Measurements from ENCODE around the gene ROM1. TPM values are rescaled to one million over a fixed set of nuclear protein-coding genes. Genes with fewer than 3 reads are reported as not detected.
"Not testable (repeated sequence)": the region's sequence is repeated elsewhere in the genome, so short reads cannot be mapped to it uniquely, and the experiment has no call there.

ROM1 gene
- total and polyA plus RNA-seq, 7 experiments from 2014 or later: 0.51 to 2.4 (median 1.8) TPM; not detected in 1

- Histone ChIP-seq H3K4me1 (ENCODE audit: control insufficient read depth in 2 of 2, insufficient read depth in 2 of 2, low read length in 2 of 2) (peaks cover 8 to 11% of the 10 kb centered on the region in 2 donors), H3K36me3 (ENCODE audit: control insufficient read depth in 2 of 3, insufficient read depth in 3 of 3, low read length in 3 of 3) (peaks cover 9 to 71% (median 13%) of the 10 kb centered on the region in 3 experiments), H3K27ac (ENCODE audit: low read depth, low read length) (peak overlapping the region; percentile 88)
- ChIA-PET POLR2A (interaction anchor here (0.6 to 8.1 kb wide), 6 partner anchors 15 to 271 kb away, joined by 3 to 92 read pairs (median 4); partner anchors contain the start of genes HNRNPUL2, MTA2 and TUT1), CTCF (interaction anchor here (1.9 kb wide), 1 partner anchor 10 kb away, joined by 9 read pairs; no protein-coding TSS in a partner anchor)
- H3K4me3 ChIP-seq (ENCODE audit: low read length); H3K27me3 ChIP-seq (ENCODE audit: control insufficient read depth in 2 of 2, insufficient read depth in 2 of 2, low read length in 2 of 2); H3K9me3 Mint-ChIP-seq; H3K9me3 ChIP-seq (ENCODE audit: control insufficient read depth in 2 of 3, low read length in 3 of 3); ATAC-seq; H3K27me3 Mint-ChIP-seq; DNase-seq: not testable (repeated sequence)
- peak overlapping the region in 9 of 10 donors; percentile 0 to 100 (median 39) for H3K4me3 Mint-ChIP-seq
- H3K36me3 Mint-ChIP-seq: peaks cover 16 to 39% (median 37%) of the 10 kb centered on the region in 5 donors
- intact Hi-C loops (cut with micrococcal nuclease): loop anchor here in 1 of 2 donors (5.0 kb wide), 1 partner anchor 286 kb away; no protein-coding TSS in a partner anchor
- peak overlapping the region; percentile 38 to 98 (median 81) for H3K27ac Mint-ChIP-seq
- peaks cover 41 to 76% (median 62%) of the 10 kb centered on the region in 7 donors for H3K4me1 Mint-ChIP-seq
Observed at GRCh38 chr11:62570903-62571302, 42.2 kb upstream of the ROM1 start.

GRCh38 chr11:62571493-62571892 lies 41.6 kb upstream of the ROM1 start:
- H3K9me3 ChIP-seq (ENCODE audit: control insufficient read depth in 2 of 3, low read length in 3 of 3); DNase-seq; H3K27me3 ChIP-seq (ENCODE audit: control insufficient read depth in 2 of 2, insufficient read depth in 2 of 2, low read length in 2 of 2); H3K4me3 ChIP-seq (ENCODE audit: low read length); H3K27me3 Mint-ChIP-seq; CTCF ChIA-PET; H3K9me3 Mint-ChIP-seq; ATAC-seq: not testable (repeated sequence)
- peaks cover 39 to 70% (median 57%) of the 10 kb centered on the region in 7 donors for H3K4me1 Mint-ChIP-seq
- intact Hi-C loops (cut with micrococcal nuclease): loop anchor here in 1 of 2 donors (5.0 kb wide), 1 partner anchor 286 kb away; no protein-coding TSS in a partner anchor
- Histone ChIP-seq H3K27ac (ENCODE audit: low read depth, low read length) (peak overlapping the region; percentile 88), H3K4me1 (ENCODE audit: control insufficient read depth in 2 of 2, insufficient read depth in 2 of 2, low read length in 2 of 2) (peaks cover 8 to 11% of the 10 kb centered on the region in 2 donors), H3K36me3 (ENCODE audit: control insufficient read depth in 2 of 3, insufficient read depth in 3 of 3, low read length in 3 of 3) (peaks cover 5 to 69% (median 8%) of the 10 kb centered on the region in 3 experiments)
- peak overlapping the region in 8 of 9 donors; percentile 44 to 98 (median 88) for H3K27ac Mint-ChIP-seq
- H3K4me3 Mint-ChIP-seq: peak overlapping the region in 6 of 10 donors; percentile 5 to 100 (median 94)
- POLR2A ChIA-PET: interaction anchor here (0.8 to 8.1 kb wide), 5 partner anchors 15 to 270 kb away, joined by 4 to 92 read pairs (median 5); partner anchors contain the start of genes MTA2 and TUT1
- peaks cover 16 to 36% (median 34%) of the 10 kb centered on the region in 5 donors for H3K36me3 Mint-ChIP-seq

- POLR2A ChIA-PET: interaction anchor here (0.6 to 8.1 kb wide), 6 partner anchors 16 to 182 kb away, joined by 3 to 92 read pairs (median 6); partner anchors contain the start of genes B3GAT3 and TUT1
- peaks cover 39 to 61% (median 50%) of the 10 kb centered on the region in 7 donors for H3K4me1 Mint-ChIP-seq
- H3K4me3 ChIP-seq (ENCODE audit: low read length): peak overlapping the region; percentile 82
- peak overlapping the region; percentile 94 to 100 (median 97) for H3K4me3 Mint-ChIP-seq
- CTCF ChIA-PET: interaction anchor here (0.7 to 1.3 kb wide), 4 partner anchors 12 to 178 kb away, joined by 3 to 4 read pairs (median 4); no protein-coding TSS in a partner anchor
- peak overlapping the region; percentile 88 for H3K27ac ChIP-seq (ENCODE audit: low read depth, low read length)
- no peaks in the 10 kb centered on the region for H3K9me3 Mint-ChIP-seq
- peak overlapping the region; percentile 54 to 98 (median 95) for H3K27ac Mint-ChIP-seq
- peaks cover 0 to 69% (median 4%) of the 10 kb centered on the region in 3 experiments for H3K36me3 ChIP-seq (ENCODE audit: control insufficient read depth in 2 of 3, insufficient read depth in 3 of 3, low read length in 3 of 3)
- H3K4me1 ChIP-seq (ENCODE audit: control insufficient read depth in 2 of 2, insufficient read depth in 2 of 2, low read length in 2 of 2): peaks cover 8 to 11% of the 10 kb centered on the region in 2 donors
- H3K27me3 Mint-ChIP-seq: no peaks in the 10 kb centered on the region
- intact Hi-C loops (cut with micrococcal nuclease): loop anchor here (2.0 to 5.0 kb wide), 2 partner anchors 285 to 308 kb away; partner anchors contain the start of gene SLC3A2 (in 1 of the 2)
- H3K36me3 Mint-ChIP-seq: peaks cover 16 to 34% (median 27%) of the 10 kb centered on the region in 5 donors
- DNase-seq (no peak), ATAC-seq (no peak)
- H3K9me3 ChIP-seq (ENCODE audit: control insufficient read depth in 2 of 3, low read length in 3 of 3): no peaks in the 10 kb centered on the region
- H3K27me3 ChIP-seq (ENCODE audit: control insufficient read depth in 2 of 2, insufficient read depth in 2 of 2, low read length in 2 of 2): no peaks in the 10 kb centered on the region
Observed at GRCh38 chr11:62572431-62572830, 40.6 kb upstream of the ROM1 start.

- Mint-ChIP-seq H3K4me3 (peak overlapping the region; percentile 94 to 100 (median 97)), H3K27me3 (no peaks in the 10 kb centered on the region), H3K9me3 (no peaks in the 10 kb centered on the region), H3K4me1 (peaks cover 39 to 61% (median 47%) of the 10 kb centered on the region in 7 donors), H3K27ac (peak overlapping the region; percentile 81 to 98 (median 95)), H3K36me3 (peaks cover 16 to 34% (median 28%) of the 10 kb centered on the region in 5 donors)
- intact Hi-C loops (cut with micrococcal nuclease): loop anchor here (1.0 to 5.0 kb wide), 8 partner anchors 16 to 308 kb away; partner anchors contain the start of genes HNRNPUL2 (in 2 of the 2) and SLC3A2 (in 1 of the 2)
- POLR2A ChIA-PET: interaction anchor here (0.6 to 8.1 kb wide), 26 partner anchors 7 to 308 kb away, joined by 3 to 92 read pairs (median 5); partner anchors contain the start of genes B3GAT3, C11orf98, CSKMT and HNRNPUL2
- no peak for ATAC-seq
- H3K4me3 ChIP-seq (ENCODE audit: low read length): peak overlapping the region; percentile 82
- H3K27me3 ChIP-seq (ENCODE audit: control insufficient read depth in 2 of 2, insufficient read depth in 2 of 2, low read length in 2 of 2): no peaks in the 10 kb centered on the region
- peaks cover 0 to 73% (median 4%) of the 10 kb centered on the region in 3 experiments for H3K36me3 ChIP-seq (ENCODE audit: control insufficient read depth in 2 of 3, insufficient read depth in 3 of 3, low read length in 3 of 3)
- CTCF ChIA-PET: interaction anchor here (1.0 to 2.1 kb wide), 7 partner anchors 13 to 179 kb away, joined by 3 to 12 read pairs (median 4); partner anchors contain the start of gene TUT1
- H3K27ac ChIP-seq (ENCODE audit: low read depth, low read length): peak overlapping the region; percentile 88
- H3K9me3 ChIP-seq (ENCODE audit: control insufficient read depth in 2 of 3, low read length in 3 of 3): no peaks in the 10 kb centered on the region
- DNase-seq: peak in 6 of 9 donors; percentile 18 to 44 (median 40)
- peaks cover 8 to 11% of the 10 kb centered on the region in 2 donors for H3K4me1 ChIP-seq (ENCODE audit: control insufficient read depth in 2 of 2, insufficient read depth in 2 of 2, low read length in 2 of 2)
Observed at GRCh38 chr11:62573006-62573591, 40.0 kb upstream of the ROM1 start.

GRCh38 chr11:62573592-62574362 lies 39.3 kb upstream of the ROM1 start, which contains the start of gene EEF1G:
Gene EEF1G, minus strand, starts transcription at chr11:62573891. Its CDS starts 49 bp downstream, at chr11:62573842.
- Histone ChIP-seq H3K27me3 (ENCODE audit: control insufficient read depth in 2 of 2, insufficient read depth in 2 of 2, low read length in 2 of 2) (no peaks in the 10 kb centered on the region), H3K4me3 (ENCODE audit: low read length) (peak within 1 kb of the TSS; percentile 82), H3K4me1 (ENCODE audit: control insufficient read depth in 2 of 2, insufficient read depth in 2 of 2, low read length in 2 of 2) (peaks cover 8 to 11% of the 10 kb centered on the region in 2 donors), H3K27ac (ENCODE audit: low read depth, low read length) (peak within 1 kb of the TSS; percentile 88), H3K36me3 (ENCODE audit: control insufficient read depth in 2 of 3, insufficient read depth in 3 of 3, low read length in 3 of 3) (peaks cover 0 to 74% (median under 1%) of the 10 kb centered on the region in 3 experiments), H3K9me3 (ENCODE audit: control insufficient read depth in 2 of 3, low read length in 3 of 3) (no peaks in the 10 kb centered on the region)
- ChIA-PET POLR2A (interaction anchor here (0.6 to 8.1 kb wide), 34 partner anchors 8 to 308 kb away, joined by 3 to 92 read pairs (median 5); partner anchors contain the start of genes AHNAK, B3GAT3, C11orf98 and CSKMT), CTCF (interaction anchor here (0.6 to 2.1 kb wide), 7 partner anchors 14 to 267 kb away, joined by 3 to 12 read pairs (median 4); partner anchors contain the start of gene TUT1)
- peaks cover 0 to 2% (median 0%) of the 10 kb centered on the region in 11 donors for H3K9me3 Mint-ChIP-seq
- H3K36me3 Mint-ChIP-seq: peaks cover 16 to 34% (median 30%) of the 10 kb centered on the region in 5 donors
- intact Hi-C loops (cut with micrococcal nuclease): loop anchor here (1.0 to 5.0 kb wide), 14 partner anchors 16 to 307 kb away; partner anchors contain the start of genes HNRNPUL2 (in 2 of the 2), SLC3A2 (in 2 of the 2), TUT1 (in 2 of the 2) and AHNAK (in 1 of the 2)
- no peaks in the 10 kb centered on the region for H3K27me3 Mint-ChIP-seq
- peaks cover 39 to 61% (median 45%) of the 10 kb centered on the region in 7 donors for H3K4me1 Mint-ChIP-seq
- peak within 1 kb of the TSS; percentile 94 to 100 (median 97) for H3K4me3 Mint-ChIP-seq
- DNase-seq (peak; percentile 88 to 100 (median 99)), ATAC-seq (peak; percentile 96)
- peak within 1 kb of the TSS; percentile 81 to 98 (median 95) for H3K27ac Mint-ChIP-seq
